Activated CD8-positive, alpha-beta memory T cell treated with anti-CD3 and anti-CD28 coated beads for 48 hours (primary cell): ENCODE data around the gene TRIO.

Experiments used
- DNase-seq, 3 experiments: peaks; one replicate each; pipeline ENCODE4 v3.0.0-alpha.2; 2020; ENCODE audit warnings: low read depth in 2 of 3, low spot score in 2 of 3

The TRIO gene

DNA sequence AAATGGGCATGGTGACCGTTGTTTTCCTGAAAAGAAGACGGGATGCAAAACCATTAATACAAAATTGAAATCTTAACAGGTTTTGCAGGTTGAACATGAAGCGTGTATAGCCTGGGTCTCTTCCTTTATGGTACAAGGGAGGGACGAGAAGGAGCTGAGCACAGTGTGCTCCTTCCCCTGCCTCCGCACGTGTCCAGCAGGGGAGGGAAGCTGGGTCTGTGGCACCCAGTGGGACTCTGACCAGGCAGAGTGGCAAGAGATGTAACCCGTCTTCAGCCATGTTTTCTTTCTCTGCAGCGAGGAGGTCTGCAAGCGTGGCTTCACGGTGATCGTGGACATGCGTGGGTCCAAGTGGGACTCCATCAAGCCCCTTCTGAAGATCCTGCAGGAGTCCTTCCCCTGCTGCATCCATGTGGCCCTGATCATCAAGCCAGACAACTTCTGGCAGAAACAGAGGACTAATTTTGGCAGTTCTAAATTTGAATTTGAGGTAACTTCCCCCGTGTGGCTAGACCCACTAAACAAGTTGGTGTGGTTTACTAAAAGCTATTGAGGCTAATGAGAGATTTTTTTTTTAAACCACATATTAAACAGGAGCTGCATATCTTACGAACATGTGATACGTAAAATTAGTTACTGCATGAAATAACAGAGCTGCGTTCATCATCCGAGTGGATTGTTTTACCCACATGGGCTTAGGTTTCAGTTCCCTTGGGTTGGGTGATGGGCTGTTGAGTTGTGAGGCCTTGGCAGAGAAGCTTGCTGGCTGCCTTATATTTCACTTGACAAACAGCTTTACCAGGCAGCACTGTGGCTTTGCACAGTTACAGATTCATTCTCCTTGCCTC, 143.7 kb downstream of the TRIO start:
- no peak for DNase-seq

DNA sequence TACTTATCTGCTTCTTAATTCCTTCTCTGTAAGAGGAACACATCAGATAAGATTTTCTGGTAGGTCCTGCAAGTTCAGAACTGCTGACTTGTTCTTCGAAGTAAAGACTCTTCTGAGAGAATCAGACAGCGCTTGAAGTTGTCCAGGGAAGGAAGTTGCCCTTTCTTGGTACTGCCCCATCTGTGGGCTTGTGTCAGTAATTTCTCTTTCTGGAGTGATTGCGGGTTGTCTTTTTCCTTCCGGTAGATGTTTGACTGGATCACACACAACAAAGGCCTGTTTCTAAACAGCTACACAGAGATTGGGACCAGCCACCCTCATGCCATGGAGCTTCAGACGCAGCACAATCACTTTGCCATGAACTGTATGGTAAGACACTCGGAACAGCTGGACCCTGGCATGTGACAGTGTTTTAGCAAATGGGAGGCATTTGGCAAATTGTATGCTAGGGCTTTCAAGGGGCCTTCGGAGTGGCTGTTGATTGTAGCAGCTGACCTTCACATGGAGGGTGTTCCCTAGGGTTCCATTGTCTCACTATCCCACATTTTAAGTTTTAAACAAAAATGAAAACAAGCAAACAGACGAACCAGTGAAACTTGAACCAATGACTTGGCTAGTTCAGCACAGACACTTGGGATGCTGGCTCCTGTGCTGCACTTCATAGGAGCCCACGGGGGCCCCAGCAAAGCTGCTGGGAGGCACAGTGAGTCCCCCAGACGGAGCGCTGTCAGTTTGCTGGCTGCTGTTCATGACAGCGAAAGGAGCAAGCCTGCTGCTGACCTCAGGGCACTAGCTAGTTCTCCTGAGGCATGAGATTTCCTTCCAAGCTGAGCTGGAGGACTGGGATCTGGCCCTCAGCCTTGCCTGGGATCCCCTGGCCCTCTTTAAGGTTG, 149.9 kb downstream of the TRIO start:
- no peak for DNase-seq

GRCh38 chr5:14295610-14296009, 152.5 kb downstream of the TRIO start:
- DNase-seq: no peak

GRCh38 chr5:14296533-14297331, 153.6 kb downstream of the TRIO start:
- DNase-seq: no peak

- DNase-seq: no peak
These were observed 154.6 kb downstream of the TRIO start for GRCh38 chr5:14297697-14298096.

DNA sequence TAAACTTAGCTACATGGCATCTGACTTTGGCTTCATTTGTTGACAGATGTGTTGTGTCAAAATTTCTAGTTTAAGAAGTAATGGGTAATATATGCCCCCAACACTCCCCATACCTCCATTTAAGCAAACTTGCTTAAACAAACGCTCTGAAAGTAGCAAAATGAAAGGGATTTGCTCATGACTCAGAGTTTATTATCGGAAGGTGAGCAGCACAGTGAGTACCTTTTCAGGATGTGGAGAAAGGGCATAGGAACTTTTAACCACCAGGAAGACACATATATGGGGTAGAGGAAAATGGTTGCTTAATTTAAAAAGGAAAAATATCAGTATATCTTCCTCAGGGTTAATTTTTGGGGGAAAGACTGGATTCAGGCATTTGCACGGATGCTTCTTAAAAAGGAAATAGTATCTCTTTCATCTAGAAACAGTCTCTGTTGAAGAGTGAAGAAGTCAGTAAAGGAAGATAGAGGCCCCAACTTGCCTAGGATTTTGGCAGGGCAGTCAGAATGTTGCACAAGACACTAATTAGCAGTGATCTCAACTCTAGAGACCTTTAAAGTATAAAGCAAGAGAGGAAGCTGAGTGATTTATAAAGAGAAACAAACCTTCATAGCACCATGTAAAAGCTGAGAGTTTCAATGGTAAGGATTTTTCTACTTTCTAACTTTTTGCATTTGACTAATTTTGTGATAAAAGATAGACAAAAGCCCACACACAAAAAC, 155.1 kb downstream of the TRIO start:
- no peak for DNase-seq

DNA sequence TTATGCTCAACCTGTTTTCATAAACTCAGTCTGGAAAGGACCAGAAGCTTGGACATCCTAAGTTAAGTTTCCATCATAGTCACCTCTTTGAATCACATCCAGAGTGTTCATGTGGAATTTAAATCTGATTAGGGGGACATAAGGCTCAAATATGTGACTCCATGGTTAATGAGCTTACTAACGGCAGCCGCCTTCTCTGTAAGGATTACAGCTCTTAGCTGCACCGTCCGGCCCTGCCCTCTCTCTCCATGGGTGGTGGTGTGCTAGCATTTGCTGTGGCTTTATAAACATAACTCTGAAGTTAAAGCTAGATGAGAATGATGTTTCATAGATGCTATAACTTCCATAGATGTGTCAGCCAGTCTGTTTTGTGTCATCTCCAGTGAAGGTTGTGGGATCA, 156.5 kb downstream of the TRIO start:
- no peak for DNase-seq

GRCh38 chr5:14301186-14301585, 158.0 kb downstream of the TRIO start:
- DNase-seq: no peak

GRCh38 chr5:14302330-14302729, 159.2 kb downstream of the TRIO start:
- DNase-seq: no peak

DNA sequence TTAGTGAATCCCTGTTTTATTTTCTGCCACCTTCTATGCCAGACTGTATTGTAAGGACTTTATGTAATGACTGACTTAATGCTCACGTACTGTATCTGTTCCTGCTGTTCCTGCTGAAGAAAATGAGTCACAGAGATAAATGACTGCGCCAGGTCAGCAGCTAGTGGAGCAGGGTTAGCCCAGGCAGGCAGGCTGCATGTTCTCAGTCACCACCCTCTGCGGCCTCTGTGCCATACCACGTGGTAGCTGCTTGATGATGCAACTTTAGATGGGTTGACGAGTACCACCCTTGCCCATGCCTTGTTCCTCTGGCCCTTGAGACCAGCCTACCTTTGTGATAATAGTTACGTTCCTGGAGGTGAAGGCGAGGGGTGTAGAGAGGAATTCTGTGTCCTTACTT, 161.9 kb downstream of the TRIO start:
- no peak for DNase-seq

- no peak for DNase-seq
These were observed 163.2 kb downstream of the TRIO start for GRCh38 chr5:14306329-14306815.

GRCh38 chr5:14308384-14309154, 165.4 kb downstream of the TRIO start:
- no peak for DNase-seq

- no peak for DNase-seq
These were observed 166.1 kb downstream of the TRIO start for GRCh38 chr5:14309199-14309598.

DNA sequence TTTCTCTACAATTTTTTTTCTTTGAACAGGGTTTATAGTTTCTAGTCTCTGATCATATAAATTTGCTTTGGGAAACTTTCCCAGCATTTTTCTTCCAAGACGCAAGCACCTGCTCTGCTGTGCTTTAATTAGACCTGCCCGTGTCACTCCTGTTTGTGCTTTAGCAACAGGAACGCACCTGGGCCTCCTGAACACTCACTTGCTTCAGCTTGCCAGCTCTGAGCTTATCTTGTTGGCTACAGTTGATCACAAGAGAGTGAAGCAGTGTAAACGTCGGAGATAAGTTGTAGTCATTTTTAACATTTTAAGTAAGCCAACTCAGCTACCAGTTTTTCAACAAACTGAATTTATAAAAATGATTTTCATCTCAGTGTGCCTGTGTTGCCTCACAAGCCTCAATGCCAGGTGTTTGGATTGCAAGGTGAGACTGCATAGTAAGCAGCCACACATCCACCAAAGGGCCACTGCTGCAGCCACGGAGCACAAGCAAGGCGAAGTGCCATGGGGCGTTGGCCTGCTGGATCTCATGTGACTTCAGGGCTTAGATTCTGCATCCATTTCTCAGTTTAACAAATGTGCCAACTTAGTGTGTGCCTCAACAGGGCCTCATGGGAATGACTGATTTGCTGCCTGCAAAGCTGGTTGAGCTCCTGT, 166.9 kb downstream of the TRIO start:
- DNase-seq: no peak

- DNase-seq: no peak
These were observed 167.8 kb downstream of the TRIO start for GRCh38 chr5:14310901-14311300.

DNA sequence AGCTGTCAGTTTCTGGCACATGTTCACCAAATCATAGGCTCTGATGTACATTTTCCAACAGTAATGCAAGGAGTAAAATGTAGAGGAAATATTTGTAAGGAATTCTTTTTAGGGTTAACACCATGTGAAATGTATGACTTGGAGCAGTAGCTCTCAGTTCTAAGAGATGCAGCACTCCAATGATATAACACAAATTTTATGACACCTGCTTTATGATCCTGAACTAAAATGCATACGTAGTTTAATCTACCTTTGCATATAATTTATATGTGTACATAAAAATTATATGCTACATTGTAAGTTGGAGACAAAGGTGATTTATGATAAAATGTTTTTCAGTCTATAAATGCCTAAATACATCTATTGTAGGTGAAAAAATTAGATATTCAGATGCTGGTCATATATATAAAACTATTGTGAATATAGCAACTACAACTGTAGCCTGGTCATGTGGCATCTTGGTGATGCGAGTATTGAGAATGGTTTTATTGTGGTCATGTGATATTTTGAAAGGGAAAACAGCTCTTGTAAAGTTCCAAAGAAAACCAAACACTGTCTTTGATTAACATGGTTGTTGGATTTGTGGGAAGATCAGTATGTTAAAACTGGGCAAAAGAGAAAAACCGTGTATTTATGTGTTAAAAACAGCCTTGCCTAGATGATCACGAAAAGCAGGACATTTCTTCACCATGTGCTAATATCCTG, 171.0 kb downstream of the TRIO start:
- DNase-seq: no peak

DNA sequence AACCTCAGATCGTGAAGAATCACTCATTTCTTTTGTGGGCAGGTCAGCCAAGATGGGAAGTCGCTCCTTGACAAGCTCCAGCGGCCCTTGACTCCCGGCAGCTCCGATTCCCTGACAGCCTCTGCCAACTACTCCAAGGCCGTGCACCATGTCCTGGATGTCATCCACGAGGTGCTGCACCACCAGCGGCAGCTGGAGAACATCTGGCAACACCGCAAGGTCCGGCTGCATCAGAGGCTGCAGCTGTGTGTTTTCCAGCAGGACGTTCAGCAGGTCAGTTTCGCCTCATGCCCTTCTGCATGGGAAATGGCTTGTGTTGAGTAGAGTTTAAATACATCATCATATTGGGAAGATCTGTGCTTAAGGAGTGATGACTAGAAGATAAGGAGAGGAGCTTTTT, 173.3 kb downstream of the TRIO start:
- DNase-seq: no peak

- no peak for DNase-seq
These were observed 176.0 kb downstream of the TRIO start for GRCh38 chr5:14319102-14319501.

- DNase-seq: no peak
These were observed 178.8 kb downstream of the TRIO start for GRCh38 chr5:14321936-14322335.
